Fibroblast of the conjunctiva (primary cell): ENCODE results near the gene CHMP1B.
"Not testable (repeated sequence)": the region's sequence is repeated elsewhere in the genome, so short reads cannot be mapped to it uniquely, and the experiment has no call there.

Experiments
- DNase-seq: peaks from one replicate; pipeline ENCODE4 v3.0.0-alpha.2; 2010; ENCODE audit warnings: low read depth

The CHMP1B gene

DNA sequence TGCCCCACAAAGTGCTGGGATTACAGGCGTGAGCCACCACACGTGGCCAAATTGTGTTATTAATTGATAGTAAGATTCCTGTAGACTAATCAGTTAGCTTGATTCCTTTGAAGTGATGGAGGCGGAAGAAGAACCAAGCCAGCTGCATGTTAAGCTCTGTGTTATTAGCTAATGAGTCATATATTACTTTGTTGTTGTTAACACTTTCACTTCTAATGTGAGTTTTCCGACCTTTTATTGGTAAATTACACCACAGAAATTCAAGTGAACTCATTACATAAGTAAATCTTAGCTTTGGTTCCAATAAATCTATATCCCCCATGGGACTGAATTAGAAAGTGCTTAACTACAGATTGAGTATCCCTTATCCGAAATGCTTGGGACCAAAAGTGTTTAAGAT lies 20.3 kb downstream of the CHMP1B start:
- no peak for DNase-seq

- DNase-seq, result no peak
Observed at GRCh38 chr18:11872479-11873136, 21.4 kb downstream of the CHMP1B start.

DNA sequence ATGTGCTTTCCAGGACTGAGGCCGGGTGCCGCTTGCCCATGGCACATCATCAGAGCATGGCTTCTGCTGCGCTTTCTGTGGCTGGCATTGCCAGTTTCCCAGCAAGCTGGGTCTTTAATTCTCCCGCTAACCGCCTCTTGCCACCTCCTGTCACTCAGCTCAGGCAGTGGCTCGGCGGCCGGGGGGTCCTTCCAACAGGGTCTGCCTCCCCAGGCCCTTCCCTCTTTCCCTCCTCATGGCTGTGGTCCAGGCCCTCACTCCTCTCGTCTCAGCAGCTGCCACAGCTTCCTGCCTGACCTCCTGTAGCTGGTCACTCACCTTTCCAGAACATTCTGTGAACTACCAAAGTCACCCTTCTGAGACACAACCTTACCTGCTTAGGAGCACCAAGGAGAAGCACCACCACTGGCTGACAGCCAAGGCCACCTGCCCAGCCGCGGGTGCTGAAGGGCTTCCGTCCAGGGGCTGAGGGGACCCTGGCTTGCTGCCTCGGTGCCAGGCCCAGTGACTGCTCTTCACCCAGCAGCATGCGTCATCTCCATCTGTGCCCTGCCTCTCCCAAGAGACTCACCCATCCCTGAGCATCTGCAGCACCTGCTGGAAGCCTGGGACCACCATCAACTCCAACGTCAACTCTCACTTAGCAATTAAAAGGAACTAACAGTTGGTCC lies 22.6 kb downstream of the CHMP1B start:
- DNase-seq, result no peak

GRCh38 chr18:11874676-11875075 lies 23.5 kb downstream of the CHMP1B start:
- no peak for DNase-seq

DNA sequence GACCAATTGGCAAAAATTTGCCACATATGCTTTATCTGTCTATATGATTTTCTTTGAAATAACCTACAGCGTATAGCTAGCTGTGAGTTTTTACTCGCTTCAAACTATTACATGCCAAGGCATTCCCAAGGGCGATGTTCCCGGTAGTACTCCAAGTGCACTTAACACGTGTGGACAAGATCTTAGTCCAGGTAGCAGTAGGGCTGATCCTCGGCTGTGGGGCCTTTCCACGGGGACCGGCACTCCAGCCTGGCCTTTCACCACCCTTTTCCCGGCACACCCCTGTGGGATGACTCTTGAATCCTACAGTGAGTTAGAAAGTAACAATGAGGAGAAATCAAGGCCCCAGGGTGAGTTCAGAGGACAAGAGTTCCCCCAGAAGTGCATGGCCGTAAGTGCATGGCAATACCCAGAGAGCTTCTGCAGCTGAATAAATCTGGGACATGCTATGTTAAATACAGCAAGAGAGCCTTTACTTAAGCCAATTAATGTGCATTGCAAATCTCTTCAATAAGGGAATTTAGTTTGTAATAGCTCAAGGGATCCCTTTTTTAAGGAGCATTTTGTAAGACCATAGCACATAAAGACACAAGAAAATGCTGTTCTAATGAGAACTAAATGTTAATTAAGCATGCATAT lies 26.4 kb downstream of the CHMP1B start:
- no peak for DNase-seq

GRCh38 chr18:11880586-11881304 lies 29.5 kb downstream of the CHMP1B start:
- DNase-seq, result no peak

GRCh38 chr18:11882636-11883035 lies 31.4 kb downstream of the CHMP1B start:
- no peak for DNase-seq

DNA sequence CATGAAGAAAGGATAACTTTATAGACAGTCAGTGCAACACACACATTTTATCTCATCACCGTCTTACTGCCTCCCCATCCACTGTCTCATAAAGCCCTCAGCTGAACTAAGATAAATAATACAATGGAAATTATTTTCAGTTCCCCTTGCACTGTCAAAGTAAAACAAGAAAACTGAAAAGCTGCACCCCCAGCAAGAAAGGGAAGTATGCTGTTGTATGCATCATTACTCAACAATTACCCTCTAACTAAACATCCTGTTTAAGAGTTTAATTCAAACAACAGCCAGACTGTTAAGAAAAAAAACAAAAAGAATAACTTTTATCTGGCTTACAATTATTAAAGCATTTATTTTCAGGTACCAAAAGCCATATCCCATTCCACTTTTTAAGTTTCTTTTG lies 31.9 kb downstream of the CHMP1B start:
- DNase-seq, result no peak

GRCh38 chr18:11884396-11885030 lies 33.3 kb downstream of the CHMP1B start:
- DNase-seq, result no peak

DNA sequence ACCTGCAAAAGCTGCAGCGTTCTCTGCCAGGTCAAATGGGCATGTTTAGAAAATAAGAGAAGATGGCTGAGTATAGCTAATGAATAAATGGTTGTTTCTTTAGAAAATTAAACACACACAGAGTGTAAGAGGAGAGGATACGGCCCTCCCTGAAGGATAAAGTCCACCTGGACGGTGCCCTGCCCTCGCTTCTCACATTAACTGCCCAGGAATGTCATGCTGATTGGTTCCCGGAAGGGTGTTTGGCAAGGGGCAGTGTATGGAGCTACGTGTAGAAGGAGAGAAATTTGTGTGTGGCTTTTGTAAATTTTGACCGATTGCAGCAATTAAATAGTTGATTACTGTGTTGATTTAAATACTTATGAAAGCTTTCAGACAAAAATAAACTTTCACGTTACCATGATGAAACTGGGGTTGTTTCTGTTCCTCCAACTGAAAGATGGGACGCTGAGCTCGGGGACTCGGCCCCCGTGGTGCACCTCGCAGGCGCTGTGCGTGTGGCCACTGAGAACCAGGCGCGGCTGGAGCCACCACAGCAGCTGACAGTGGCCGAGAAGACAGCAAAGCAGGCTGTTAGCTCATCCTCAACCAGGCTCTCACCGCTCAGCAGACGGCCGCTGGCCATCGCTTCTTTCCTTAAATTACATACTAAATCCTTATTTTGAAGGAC lies 34.2 kb downstream of the CHMP1B start:
- DNase-seq, result no peak

GRCh38 chr18:11886577-11887110 lies 35.4 kb downstream of the CHMP1B start:
- no peak for DNase-seq

GRCh38 chr18:11887328-11888128 lies 36.3 kb downstream of the CHMP1B start:
- no peak for DNase-seq

DNA sequence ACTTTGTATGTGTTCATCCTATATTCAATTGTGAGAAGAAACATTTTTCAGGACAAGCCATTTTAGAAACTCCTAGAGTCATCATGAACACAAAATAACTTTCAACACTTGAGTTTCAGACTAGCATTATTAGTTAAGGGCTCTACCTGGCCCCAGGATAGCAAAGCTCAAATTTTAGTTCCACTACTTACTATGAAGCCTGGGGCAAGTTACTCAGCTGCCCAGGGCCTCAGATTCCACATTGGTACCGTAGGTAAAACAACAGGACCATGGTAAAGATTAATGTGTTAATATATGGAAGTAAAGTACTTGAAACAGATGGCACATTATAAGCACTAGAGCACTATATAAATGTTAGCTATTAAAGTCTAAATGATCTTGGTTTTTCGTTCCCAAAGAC lies 37.5 kb downstream of the CHMP1B start:
- no peak for DNase-seq

DNA sequence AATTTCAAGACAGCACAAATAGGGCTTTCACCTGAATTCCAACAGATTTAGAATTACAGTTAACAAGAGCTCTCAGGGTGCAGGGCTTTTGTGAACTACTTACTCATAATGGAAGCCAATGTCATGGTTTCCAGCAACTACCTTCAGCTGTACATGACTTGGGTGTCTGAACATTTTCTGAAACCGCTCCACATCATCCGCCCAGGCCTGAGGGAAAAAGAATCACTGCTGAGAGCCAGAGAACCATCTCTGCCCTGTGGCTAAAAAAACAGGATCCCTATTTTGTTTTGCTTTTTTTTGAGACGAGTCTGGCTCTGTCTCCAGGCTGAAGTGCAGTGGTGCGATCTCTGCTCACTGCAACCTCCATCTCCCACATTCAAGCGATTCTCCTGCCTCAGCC lies 38.1 kb downstream of the CHMP1B start:
- DNase-seq, result no peak

GRCh38 chr18:11891737-11892136 lies 40.5 kb downstream of the CHMP1B start:
- no peak for DNase-seq

DNA sequence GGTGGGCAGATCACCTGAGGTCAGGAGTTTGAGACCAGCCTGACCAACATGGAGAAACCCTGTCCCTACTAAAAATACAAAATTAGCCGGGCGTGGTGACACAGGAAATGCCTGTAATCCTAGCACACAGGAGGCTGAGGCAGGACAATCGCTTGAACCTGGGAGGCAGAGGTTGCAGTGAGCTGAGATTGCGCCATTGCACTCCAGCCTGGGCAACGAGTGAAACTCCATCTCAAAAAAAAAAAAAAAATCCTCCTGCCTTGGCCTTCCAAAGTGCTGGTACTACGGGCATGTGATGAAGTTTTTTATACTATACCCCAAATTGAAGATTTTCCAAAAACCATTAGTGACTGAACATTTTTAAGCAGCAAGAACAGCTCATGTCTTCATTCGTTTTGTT lies 41.2 kb downstream of the CHMP1B start:
- not testable (repeated sequence) for DNase-seq

GRCh38 chr18:11897781-11898180 lies 46.6 kb downstream of the CHMP1B start:
- DNase-seq, result no peak

- no peak for DNase-seq
Observed at GRCh38 chr18:11899063-11899462, 47.9 kb downstream of the CHMP1B start.

GRCh38 chr18:11901826-11902438 lies 50.7 kb downstream of the CHMP1B start:
- no peak for DNase-seq
